Liver (tissue), 9 donors: ENCODE measurements around the gene RAP1B. TPM values are rescaled to one million over a fixed set of nuclear protein-coding genes. Genes with fewer than 3 reads are reported as not detected.

Experiments
- DNase-seq: peaks from one replicate; pipeline ENCODE4 v3.0.0-alpha.2; 2017; ENCODE audit warnings: low spot score
- H3K27ac ChIP-seq, 2 donors: one replicate each; pipeline ENCODE4 v1.7.0; 2013; ENCODE audit warnings: inconsistent platforms in 2 of 2, low read length in 2 of 2, control low read depth in 1 of 2, low read depth in 1 of 2, mild to moderate bottlenecking in 1 of 2
- H3K27me3 ChIP-seq, 4 donors: one replicate each; pipeline versions ENCODE4 v1.6.1 to v1.7.0; 2013; ENCODE audit warnings: low read length in 3 of 4, inconsistent platforms in 1 of 4, mild to moderate bottlenecking in 1 of 4, moderate library complexity in 1 of 4; ENCODE audit not compliant: control insufficient read depth in 4 of 4, insufficient read depth in 4 of 4
- H3K36me3 ChIP-seq, 4 donors: one replicate each; pipeline versions ENCODE4 v1.6.1 to v1.7.0; 2013; ENCODE audit warnings: low read length in 3 of 4, mild to moderate bottlenecking in 3 of 4, low read depth in 1 of 4, moderate library complexity in 1 of 4; ENCODE audit not compliant: control insufficient read depth in 4 of 4, insufficient read depth in 3 of 4
- H3K4me1 ChIP-seq, 4 donors: one replicate each; pipeline versions ENCODE4 v1.6.1 to v1.7.0; 2013; ENCODE audit warnings: low read length in 3 of 4, mild to moderate bottlenecking in 3 of 4, moderate library complexity in 1 of 4; ENCODE audit not compliant: control insufficient read depth in 4 of 4, insufficient read depth in 4 of 4
- H3K4me3 ChIP-seq, 3 donors: one replicate each; pipeline versions ENCODE4 v1.6.1 to v1.7.0; 2013; ENCODE audit warnings: low read length in 3 of 3, control low read depth in 1 of 3, low read depth in 1 of 3, mild to moderate bottlenecking in 1 of 3
- H3K9ac ChIP-seq, 2 donors: one replicate each; pipeline ENCODE4 v1.7.0; 2013; ENCODE audit warnings: low read length in 2 of 2, mild to moderate bottlenecking in 2 of 2, moderate library complexity in 2 of 2, control low read depth in 1 of 2, low read depth in 1 of 2
- H3K9me3 ChIP-seq, 4 donors: one replicate each; pipeline versions ENCODE4 v1.6.1 to v1.7.0; 2013; ENCODE audit warnings: low read length in 3 of 4; ENCODE audit not compliant: control insufficient read depth in 4 of 4
- EGR1 ChIP-seq, 2 donors: IDR thresholded peaks; 2 replicates each; pipeline ENCODE4 v1.6.1; 2016 to 2018; ENCODE audit warnings: antibody characterized with exemption in 2 of 2, low read depth in 2 of 2
- FOXA1 ChIP-seq: IDR thresholded peaks from 2 replicates; pipeline ENCODE4 v1.6.1; 2016; ENCODE audit warnings: antibody characterized with exemption
- FOXA2 ChIP-seq: IDR thresholded peaks from 2 replicates; pipeline ENCODE4 v1.6.1; 2016; ENCODE audit warnings: antibody characterized with exemption
- GABPA ChIP-seq, 2 donors: IDR thresholded peaks in 1 of 2; conservative IDR thresholded peaks in 1 of 2; 2 replicates each; pipeline ENCODE4 v1.6.1; 2016; ENCODE audit warnings: antibody characterized with exemption in 2 of 2, mild to moderate bottlenecking in 1 of 2, moderate library complexity in 1 of 2
- HNF4A ChIP-seq, 2 donors: conservative IDR thresholded peaks; 2 replicates each; pipeline ENCODE4 v1.6.1; 2016; ENCODE audit warnings: antibody characterized with exemption in 2 of 2, mild to moderate bottlenecking in 2 of 2
- HNF4G ChIP-seq: IDR thresholded peaks from 2 replicates; pipeline ENCODE4 v1.6.1; 2016; ENCODE audit warnings: antibody characterized with exemption
- JUND ChIP-seq, 2 donors: IDR thresholded peaks; 2 replicates each; pipeline ENCODE4 v1.6.1; 2016; ENCODE audit warnings: antibody characterized with exemption in 2 of 2
- RAD21 ChIP-seq, 2 donors: IDR thresholded peaks; 2 replicates each; pipeline ENCODE4 v1.6.1; 2016; ENCODE audit warnings: antibody characterized with exemption in 2 of 2, mild to moderate bottlenecking in 2 of 2
- RXRA ChIP-seq, 2 donors: IDR thresholded peaks; 2 replicates each; pipeline ENCODE4 v1.6.1; 2017 to 2018; ENCODE audit warnings: antibody characterized with exemption in 2 of 2, mild to moderate bottlenecking in 1 of 2
- SP1 ChIP-seq: IDR thresholded peaks from 2 replicates; pipeline ENCODE4 v1.6.1; 2018; ENCODE audit warnings: antibody characterized with exemption, mild to moderate bottlenecking
- TAF1 ChIP-seq: conservative IDR thresholded peaks from 2 replicates; pipeline ENCODE4 v1.6.1; 2016; ENCODE audit warnings: antibody characterized with exemption, mild to moderate bottlenecking
- YY1 ChIP-seq: IDR thresholded peaks from 2 replicates; pipeline ENCODE4 v1.6.1; 2016; ENCODE audit warnings: antibody characterized with exemption, mild to moderate bottlenecking
- WGBS: extraction: QIAGEN DNeasy Blood & Tissue Kit; methylation state at CpG from one replicate; pipeline ENCODE4 v1.1.7; 2013; 5-methylcytosine and 5-hydroxymethylcytosine counted together
- polyA plus RNA-seq, 2 donors: library from polyadenylated mRNA; stranded (reverse) in 1 of 2; unstranded in 1 of 2; fragments of 200-250 nt in 1 of 2; fragments of >200 nt in 1 of 2; fragmentation: Nextera tagmentation in 1 of 2; extraction: Ambion mirVana in 1 of 2; gene quantifications; one replicate each; pipeline versions ENCODE4 v1.2.1 to v1.2.3, GENCODE V29; 2013 to 2015
- total RNA-seq, 2 donors: library from RNA; depleted of rRNA; stranded (reverse); fragments of >200 nt; gene quantifications; one replicate each; pipeline ENCODE4 v1.2.3, GENCODE V29; 2014
- TF ChIP-seq, protein P1 (sequence below): IDR thresholded peaks from 2 replicates; pipeline ENCODE4 v1.6.1; 2016; ENCODE audit warnings: antibody characterized with exemption, mild to moderate bottlenecking
- TF ChIP-seq, protein P2 (sequence below): IDR thresholded peaks from 2 replicates; pipeline ENCODE4 v1.6.1; 2016; ENCODE audit warnings: antibody characterized with exemption
- TF ChIP-seq, protein P3 (sequence below): IDR thresholded peaks from 2 replicates; pipeline ENCODE4 v1.6.1; 2016; ENCODE audit warnings: antibody characterized with exemption
- TF ChIP-seq, protein P4 (sequence below): fragments of 150-350 bp; IDR thresholded peaks from 2 replicates; pipeline ENCODE4 v1.5.1; 2017; ENCODE audit warnings: improper control_type of control experiment, low read depth, low read length; ENCODE audit not compliant: missing input control
- donor health status: healthy.
- donor health status: healthy.
- donor health status: healthy.
- donor health status: healthy.
- donor health status: healthy.

The RAP1B gene
- total and polyA plus RNA-seq, 4 donors = 56.2 to 123 (median 72.4) TPM

DNA sequence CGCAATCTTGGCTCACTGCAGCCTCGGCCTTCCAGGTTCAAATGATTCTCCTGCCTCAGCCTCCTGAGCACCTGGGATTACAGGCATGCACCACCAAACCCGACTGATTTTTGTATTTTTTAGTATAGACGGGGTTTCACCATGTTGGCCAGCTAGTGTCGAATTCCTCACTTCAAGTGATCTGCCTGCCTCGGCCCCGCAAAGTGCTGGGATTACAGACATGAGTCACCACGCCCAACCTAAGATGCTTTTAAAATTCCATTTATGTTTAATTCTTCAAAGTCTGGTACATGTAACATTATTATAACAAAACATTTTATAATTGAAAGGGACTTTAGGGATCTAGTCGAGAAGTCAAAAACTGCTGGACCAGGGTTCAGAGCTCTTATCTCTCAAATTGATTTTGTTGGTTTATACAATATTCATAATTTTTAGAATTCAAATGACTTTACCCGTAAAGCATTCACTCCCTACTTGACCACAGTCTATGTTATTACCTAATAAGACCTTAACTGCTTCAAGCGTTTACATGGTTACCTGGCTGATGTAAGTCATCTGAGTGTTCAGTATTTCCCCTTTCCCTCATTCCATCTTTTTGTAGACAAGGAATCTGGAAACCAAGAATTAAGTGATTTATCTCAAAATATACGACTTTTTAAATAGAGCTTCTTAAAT lies 28.2 kb downstream of the RAP1B start:
- WGBS = 90% methylated on average over 12 of the region's 12 CpGs
- Histone ChIP-seq H3K4me3 (no peak overlapping the region), H3K27me3 (no peaks in the 10 kb centered on the region), H3K36me3 (no peaks in the 10 kb centered on the region), H3K4me1 (peaks cover 5 to 21% (median 15%) of the 10 kb centered on the region in 4 donors), H3K27ac (no peak overlapping the region), H3K9me3 (no peaks in the 10 kb centered on the region), H3K9ac (no peak overlapping the region)
- TF ChIP-seq HNF4G = no peak
- TF ChIP-seq HNF4A (conservative IDR thresholded peaks at IDR 0.05) = no peak
- TF ChIP-seq, protein P1, sequence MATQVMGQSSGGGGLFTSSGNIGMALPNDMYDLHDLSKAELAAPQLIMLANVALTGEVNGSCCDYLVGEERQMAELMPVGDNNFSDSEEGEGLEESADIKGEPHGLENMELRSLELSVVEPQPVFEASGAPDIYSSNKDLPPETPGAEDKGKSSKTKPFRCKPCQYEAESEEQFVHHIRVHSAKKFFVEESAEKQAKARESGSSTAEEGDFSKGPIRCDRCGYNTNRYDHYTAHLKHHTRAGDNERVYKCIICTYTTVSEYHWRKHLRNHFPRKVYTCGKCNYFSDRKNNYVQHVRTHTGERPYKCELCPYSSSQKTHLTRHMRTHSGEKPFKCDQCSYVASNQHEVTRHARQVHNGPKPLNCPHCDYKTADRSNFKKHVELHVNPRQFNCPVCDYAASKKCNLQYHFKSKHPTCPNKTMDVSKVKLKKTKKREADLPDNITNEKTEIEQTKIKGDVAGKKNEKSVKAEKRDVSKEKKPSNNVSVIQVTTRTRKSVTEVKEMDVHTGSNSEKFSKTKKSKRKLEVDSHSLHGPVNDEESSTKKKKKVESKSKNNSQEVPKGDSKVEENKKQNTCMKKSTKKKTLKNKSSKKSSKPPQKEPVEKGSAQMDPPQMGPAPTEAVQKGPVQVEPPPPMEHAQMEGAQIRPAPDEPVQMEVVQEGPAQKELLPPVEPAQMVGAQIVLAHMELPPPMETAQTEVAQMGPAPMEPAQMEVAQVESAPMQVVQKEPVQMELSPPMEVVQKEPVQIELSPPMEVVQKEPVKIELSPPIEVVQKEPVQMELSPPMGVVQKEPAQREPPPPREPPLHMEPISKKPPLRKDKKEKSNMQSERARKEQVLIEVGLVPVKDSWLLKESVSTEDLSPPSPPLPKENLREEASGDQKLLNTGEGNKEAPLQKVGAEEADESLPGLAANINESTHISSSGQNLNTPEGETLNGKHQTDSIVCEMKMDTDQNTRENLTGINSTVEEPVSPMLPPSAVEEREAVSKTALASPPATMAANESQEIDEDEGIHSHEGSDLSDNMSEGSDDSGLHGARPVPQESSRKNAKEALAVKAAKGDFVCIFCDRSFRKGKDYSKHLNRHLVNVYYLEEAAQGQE = no peak
- TF ChIP-seq GABPA (IDR thresholded peaks at IDR 0.05 in 1 of 2, conservative IDR thresholded peaks at IDR 0.05 in 1 of 2) = no peak
- TF ChIP-seq FOXA2 = no peak
- TF ChIP-seq FOXA1 = no peak
- TF ChIP-seq TAF1 = no peak
- TF ChIP-seq RXRA (IDR thresholded peaks at IDR 0.05) = no peak
- no peak for TF ChIP-seq SP1
- TF ChIP-seq RAD21 (IDR thresholded peaks at IDR 0.05) = no peak
- no peak for DNase-seq

DNA sequence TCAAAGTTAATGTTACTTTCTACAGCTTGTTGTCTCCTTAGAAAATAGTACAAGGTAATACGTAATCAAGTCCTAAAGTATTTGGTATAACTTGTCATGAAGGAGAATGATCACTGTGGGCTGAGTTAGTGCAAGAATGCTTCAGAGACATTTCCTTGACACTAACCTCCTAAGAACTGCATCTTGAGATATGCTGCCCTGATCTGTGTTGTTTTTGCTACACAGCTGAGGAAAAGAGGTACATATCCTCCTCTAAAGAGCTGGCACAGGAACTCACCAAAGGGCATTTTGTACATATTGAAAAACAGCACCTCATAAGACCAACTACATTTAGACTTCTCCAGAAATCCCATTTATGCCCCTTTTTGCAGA lies 28.7 kb downstream of the RAP1B start:
- Histone ChIP-seq H3K4me3 (no peak overlapping the region), H3K4me1 (peaks cover 4 to 20% (median 14%) of the 10 kb centered on the region in 4 donors), H3K36me3 (no peaks in the 10 kb centered on the region), H3K27me3 (no peaks in the 10 kb centered on the region), H3K9me3 (no peaks in the 10 kb centered on the region), H3K27ac (no peak overlapping the region), H3K9ac (no peak overlapping the region)
- DNase-seq = no peak
- WGBS = 93% methylated on average over 1 of the region's 1 CpG
- no peak for TF ChIP-seq RAD21 (IDR thresholded peaks at IDR 0.05)
- TF ChIP-seq YY1 = no peak

DNA sequence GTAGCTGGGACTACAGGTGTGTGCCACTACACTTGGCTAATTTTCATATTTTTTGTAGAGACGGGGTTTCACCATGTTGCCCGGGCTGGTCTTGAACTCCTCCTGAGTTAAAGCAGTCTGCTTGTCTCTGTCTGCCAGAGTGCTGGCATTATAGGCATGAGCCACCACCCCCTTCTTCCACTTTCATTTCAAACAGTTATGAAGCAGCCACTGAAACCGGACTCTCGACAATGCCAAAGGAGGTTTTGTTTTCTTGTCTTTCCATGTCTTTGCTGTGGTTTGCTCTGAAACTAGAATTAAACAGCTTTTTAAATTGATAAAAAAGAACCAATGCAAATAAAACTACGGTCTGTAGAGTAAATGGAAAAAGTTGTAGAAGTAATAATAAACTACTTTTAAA lies 30.4 kb downstream of the RAP1B start:
- Histone ChIP-seq H3K4me3 (no peak overlapping the region), H3K4me1 (peaks cover 6 to 15% (median 10%) of the 10 kb centered on the region in 4 donors), H3K9me3 (no peaks in the 10 kb centered on the region), H3K9ac (no peak overlapping the region), H3K36me3 (no peaks in the 10 kb centered on the region), H3K27me3 (no peaks in the 10 kb centered on the region), H3K27ac (no peak overlapping the region)
- 32% methylated on average over 5 of the region's 5 CpGs for WGBS
- DNase-seq = no peak
- TF ChIP-seq, protein P2, sequence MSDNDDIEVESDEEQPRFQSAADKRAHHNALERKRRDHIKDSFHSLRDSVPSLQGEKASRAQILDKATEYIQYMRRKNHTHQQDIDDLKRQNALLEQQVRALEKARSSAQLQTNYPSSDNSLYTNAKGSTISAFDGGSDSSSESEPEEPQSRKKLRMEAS = no peak
- TF ChIP-seq YY1 (no peak), EGR1 (IDR thresholded peaks at IDR 0.05; ENCODE audit: low read depth in 2 of 2) (no peak), JUND (IDR thresholded peaks at IDR 0.05) (no peak), FOXA2 (no peak), FOXA1 (no peak), RAD21 (IDR thresholded peaks at IDR 0.05) (no peak), TAF1 (no peak)
- TF ChIP-seq, protein P3, sequence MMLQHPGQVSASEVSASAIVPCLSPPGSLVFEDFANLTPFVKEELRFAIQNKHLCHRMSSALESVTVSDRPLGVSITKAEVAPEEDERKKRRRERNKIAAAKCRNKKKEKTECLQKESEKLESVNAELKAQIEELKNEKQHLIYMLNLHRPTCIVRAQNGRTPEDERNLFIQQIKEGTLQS = no peak
- TF ChIP-seq, protein P1 = no peak
- TF ChIP-seq, protein P4, sequence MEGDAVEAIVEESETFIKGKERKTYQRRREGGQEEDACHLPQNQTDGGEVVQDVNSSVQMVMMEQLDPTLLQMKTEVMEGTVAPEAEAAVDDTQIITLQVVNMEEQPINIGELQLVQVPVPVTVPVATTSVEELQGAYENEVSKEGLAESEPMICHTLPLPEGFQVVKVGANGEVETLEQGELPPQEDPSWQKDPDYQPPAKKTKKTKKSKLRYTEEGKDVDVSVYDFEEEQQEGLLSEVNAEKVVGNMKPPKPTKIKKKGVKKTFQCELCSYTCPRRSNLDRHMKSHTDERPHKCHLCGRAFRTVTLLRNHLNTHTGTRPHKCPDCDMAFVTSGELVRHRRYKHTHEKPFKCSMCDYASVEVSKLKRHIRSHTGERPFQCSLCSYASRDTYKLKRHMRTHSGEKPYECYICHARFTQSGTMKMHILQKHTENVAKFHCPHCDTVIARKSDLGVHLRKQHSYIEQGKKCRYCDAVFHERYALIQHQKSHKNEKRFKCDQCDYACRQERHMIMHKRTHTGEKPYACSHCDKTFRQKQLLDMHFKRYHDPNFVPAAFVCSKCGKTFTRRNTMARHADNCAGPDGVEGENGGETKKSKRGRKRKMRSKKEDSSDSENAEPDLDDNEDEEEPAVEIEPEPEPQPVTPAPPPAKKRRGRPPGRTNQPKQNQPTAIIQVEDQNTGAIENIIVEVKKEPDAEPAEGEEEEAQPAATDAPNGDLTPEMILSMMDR = no peak
